Skin epidermis (tissue), 12 donors: ENCODE data around the gene SOX13.

Source experiments
- H3K27ac ChIP-seq, 21 experiments: fragments of 200-600 bp; sonication (generic) in 11 of 21; one replicate each; pipeline ENCODE4 v1.5.0; 2020; ENCODE audit warnings: mild to moderate bottlenecking in 3 of 21, inconsistent platforms in 2 of 21, moderate library complexity in 2 of 21
- H3K4me3 ChIP-seq, 7 experiments: fragments of 200-600 bp; sonication (generic) in 2 of 7; one replicate each; pipeline ENCODE4 v1.5.0; 2020; ENCODE audit warnings: inconsistent platforms in 2 of 7, mild to moderate bottlenecking in 2 of 7, moderate library complexity in 1 of 7

SOX13 gene

DNA sequence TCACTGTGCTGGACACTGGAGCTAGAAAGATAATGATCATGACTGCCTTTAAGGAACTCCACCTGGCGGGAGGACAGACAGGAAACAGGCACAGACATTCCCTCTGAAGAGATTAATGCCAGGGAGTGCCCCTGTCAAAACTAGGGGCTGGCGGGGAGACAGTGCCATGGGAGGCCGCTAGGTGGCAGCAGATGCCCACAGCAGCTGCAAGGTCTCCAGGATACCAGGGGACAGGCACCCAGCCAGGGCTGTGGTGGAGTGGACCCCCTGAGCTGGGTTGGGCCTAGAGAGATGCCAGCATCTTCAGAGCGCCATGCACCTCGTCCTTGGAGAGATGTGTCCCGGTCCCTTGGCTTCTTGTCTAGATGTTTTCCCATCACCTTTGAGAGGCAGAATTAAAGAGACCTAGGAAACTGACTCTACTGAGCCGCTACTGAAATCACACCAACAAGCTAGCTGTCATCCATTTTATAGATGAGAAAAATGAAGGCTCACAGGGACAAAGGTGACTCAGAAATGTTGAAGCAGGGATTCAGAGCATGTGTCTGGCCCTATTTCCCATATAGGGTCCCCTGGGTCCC is 89.7 kb downstream of the SOX13 start:
- H3K27ac ChIP-seq: no peak overlapping the region
- H3K4me3 ChIP-seq: no peak overlapping the region

DNA sequence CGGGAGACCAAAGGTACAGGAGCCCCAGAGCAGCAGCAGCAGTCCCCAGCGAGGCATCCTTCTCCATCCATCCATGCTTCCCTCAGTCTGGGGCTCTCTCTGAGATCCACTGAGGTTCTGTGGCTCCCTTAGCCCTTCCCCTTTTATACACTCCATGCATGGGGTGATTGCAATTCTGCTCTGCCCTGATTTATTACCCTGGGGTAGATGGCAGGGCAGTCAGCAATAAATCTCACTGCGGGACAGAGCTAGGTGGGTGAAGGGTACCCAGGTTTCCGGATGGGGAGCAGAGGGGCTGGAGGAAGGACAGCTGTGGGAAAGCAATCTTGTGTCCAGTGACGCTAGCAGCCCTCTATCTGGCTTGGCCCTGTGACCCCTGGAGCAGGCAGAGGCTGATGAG is 93.3 kb downstream of the SOX13 start, which contains the start of gene REN:
REN (minus strand) TSS at position 119 of the 400 bp plus-strand sequence; CDS start at position 75, 44 bp downstream.
- Histone ChIP-seq H3K27ac (no peak within 1 kb of the TSS), H3K4me3 (no peak within 1 kb of the TSS)

DNA sequence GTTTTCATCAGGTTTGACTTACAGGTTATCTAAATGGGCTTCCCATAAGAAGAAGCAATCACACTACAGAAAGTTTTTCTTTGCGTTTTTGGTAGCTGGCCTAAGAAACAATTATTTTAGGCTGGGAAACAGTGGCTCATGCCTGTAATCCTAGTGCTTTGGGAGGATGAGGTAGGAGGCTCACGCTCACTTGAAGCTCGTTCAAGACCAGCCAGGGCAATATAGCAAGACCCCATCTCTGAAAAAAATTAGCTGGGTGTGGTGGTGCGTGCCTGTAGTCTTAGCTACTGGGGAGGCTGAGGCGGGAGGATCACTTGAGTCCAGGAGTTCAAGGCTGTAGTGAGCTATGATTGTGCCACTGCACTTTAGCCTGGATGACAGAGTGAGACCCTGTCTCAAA is 94.8 kb downstream of the SOX13 start:
- H3K27ac ChIP-seq: no peak overlapping the region
- H3K4me3 ChIP-seq: no peak overlapping the region

DNA sequence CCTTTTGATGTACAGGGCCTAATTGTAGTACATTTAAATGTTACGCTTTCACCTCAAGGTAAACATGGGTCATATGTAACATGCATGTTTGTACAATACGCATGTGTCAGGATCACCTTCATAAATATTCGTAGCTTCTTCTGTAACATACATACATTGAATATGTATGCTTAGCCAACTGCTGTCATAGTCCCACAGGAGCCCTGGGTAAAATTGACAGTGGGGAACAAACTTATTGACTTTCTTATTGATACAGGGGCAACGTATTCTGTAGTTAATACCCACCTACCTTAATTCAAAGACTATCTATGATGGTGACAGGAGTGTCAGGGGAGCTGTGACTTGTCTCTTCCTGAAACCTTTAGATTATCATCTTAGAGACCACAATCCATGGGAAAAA is 96.9 kb downstream of the SOX13 start:
- Histone ChIP-seq H3K4me3 (no peak overlapping the region), H3K27ac (no peak overlapping the region)

DNA sequence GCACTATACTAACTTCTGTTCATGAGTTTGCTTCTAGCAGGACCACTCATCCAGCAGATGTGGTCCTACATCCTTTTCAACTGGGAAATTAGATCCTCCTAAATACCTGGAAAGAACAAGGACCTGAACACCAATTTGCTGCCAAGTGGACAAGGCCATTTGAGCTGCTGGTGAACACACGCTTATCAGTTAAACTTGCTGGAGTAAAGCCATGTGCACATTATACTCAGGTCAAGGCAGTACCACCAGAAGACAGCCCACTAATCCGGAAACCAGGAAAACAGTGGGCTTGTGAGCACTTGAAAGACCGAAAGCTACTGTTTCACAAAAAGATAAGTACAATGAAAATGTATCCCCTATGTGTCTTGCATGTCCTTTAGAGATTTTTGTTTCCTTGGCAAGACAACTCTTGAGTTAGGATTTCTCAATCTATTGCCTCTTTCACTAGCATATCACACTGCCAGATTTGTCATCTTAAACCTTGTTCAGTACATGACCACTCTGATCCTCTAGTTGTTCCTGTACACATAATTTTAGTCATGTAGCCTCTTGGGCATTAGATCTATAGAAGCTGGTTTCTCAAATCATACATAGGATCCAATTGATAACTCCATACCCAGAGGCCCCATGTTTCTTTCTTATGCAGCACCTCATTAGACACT is 97.7 kb downstream of the SOX13 start:
- Histone ChIP-seq H3K27ac (no peak overlapping the region), H3K4me3 (no peak overlapping the region)

DNA sequence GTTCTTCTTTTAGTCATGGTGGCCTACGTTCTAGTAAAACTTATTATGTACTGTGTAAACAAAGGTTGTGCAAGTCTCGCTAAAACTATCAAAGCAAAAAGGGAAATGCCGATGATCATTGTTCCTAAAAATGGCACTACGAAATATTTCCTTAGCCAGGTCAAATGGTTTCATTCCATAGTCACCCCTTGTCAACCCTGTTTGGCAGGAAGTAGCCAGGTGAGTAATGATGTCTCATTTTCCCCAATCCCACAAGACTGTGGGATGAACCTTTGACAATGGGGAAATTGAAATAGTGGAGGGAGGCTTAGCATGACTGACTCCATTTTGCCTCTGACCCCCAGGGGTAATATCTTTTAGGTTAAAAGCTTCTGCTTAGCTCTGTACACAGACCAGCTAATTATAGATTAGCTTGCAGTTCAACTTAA is 98.8 kb downstream of the SOX13 start:
- no peak overlapping the region for H3K4me3 ChIP-seq
- H3K27ac ChIP-seq: no peak overlapping the region

DNA sequence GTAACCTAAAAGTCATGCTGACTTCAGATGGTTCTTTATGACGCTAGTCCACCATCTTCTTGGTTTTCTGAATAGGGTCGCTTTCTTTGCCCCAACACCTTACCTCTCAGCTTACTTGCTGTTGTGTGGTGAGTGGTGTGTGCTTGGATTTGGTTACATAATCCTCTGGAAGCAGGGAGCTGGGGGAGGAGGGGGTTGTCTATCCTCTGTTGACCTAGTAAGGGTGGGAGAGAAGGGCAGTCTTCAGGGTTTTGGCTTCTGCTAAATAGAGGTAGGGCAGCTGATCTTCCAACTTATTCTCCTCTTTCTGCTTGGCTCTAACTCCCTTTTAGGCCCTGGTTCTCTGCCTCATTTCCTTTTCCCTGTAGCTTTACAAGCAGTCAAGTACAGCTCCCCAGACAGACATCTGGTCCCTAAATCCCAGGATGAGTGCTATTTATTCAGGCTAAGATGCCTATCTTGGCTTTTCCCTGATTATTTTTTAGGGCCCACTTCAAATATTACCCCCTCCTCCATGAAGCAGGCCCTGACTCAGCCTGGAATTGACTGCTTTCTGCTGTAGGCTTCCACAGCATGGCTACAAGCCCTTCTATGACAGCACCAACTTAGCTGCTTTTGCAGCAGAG is 99.6 kb downstream of the SOX13 start:
- H3K4me3 ChIP-seq: no peak overlapping the region

DNA sequence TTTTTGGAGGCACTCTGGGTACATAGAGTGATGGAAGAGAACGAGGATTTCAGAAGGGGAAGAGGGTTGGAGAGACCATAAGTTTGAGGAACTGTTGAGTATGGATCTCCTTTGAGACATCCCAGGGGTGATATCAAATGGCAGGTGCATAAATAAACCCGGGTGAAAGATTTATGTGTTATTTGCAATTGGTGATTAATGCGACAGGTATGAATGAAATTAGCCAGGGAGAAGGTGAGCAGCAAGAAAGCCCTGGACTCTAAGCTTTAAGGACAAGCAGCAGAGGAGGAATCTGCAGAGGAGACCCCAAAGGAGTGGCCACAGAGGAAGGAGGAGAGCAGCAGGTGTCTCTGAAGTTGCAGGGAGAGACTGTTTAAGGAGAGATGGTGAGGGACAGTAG is 102.0 kb downstream of the SOX13 start:
- Histone ChIP-seq H3K4me3 (no peak overlapping the region), H3K27ac (no peak overlapping the region)

More for the DNA sequence above, 99.6 kb downstream of the SOX13 start:
- no peak overlapping the region for H3K27ac ChIP-seq

DNA sequence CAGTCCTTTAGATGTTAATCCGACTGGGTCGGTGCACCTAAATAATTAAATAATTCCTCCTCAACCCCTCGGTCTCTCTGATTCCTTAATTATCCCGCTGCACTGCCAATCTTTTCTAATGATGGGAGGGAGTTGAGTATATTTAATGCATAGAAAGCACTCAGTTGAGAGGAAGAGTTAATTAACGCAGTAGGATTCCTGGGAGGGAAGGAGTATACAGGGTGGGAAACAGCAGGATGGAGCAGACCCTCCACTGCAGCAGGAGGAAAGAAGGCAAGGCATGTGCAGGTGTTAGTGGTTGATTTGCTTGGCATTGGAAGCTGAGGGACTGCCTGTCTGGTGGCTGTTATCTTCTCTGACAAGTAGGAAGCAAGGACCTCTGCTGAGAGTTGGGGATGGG is 103.1 kb downstream of the SOX13 start:
- H3K4me3 ChIP-seq: no peak overlapping the region
- H3K27ac ChIP-seq: no peak overlapping the region

DNA sequence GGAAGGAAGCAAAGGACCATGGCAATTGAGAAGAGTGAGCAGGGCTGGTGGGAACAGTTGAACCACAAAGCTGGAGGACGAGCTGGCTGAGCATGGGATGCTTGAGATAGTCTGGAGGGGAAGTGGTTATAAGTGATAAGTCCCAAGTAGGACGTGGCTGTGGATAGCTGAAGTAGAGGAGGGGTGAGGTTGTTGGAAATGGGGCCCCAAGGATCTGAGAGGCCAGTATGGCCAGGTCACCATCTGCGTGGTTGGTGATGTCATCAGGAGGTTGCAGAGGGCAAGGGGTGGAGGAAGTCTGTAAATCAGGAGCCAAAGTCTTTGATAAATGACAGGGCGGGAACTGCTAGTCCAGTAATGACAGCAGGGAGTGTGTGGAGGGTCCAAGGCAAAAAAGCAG is 104.2 kb downstream of the SOX13 start:
- Histone ChIP-seq H3K4me3 (no peak overlapping the region), H3K27ac (no peak overlapping the region)
